Type B pancreatic cell (in vitro differentiated cells): ENCODE measurements around the gene RASGEF1B. TPM values are rescaled to one million over a fixed set of nuclear protein-coding genes. Genes with fewer than 3 reads are reported as not detected.

ENCODE experiments used
- DNase-seq: peaks from one replicate; pipeline ENCODE4 v3.0.0; 2021; ENCODE audit warnings: mixed read lengths; ENCODE audit not compliant: unreplicated experiment; ENCODE audit errors: extremely low spot score
- H3K27ac Mint-ChIP-seq: 2 replicates; pipeline ENCODE4 v1.8.0; 2021; ENCODE audit warnings: mild to moderate bottlenecking, mixed read lengths
- H3K27me3 Mint-ChIP-seq: 2 replicates; pipeline ENCODE4 v1.8.0; 2021; ENCODE audit warnings: mixed read lengths
- H3K36me3 Mint-ChIP-seq: 2 replicates; pipeline ENCODE4 v1.8.0; 2021; ENCODE audit warnings: mixed read lengths
- H3K4me1 Mint-ChIP-seq: one replicate; pipeline ENCODE4 v1.8.0; 2021; ENCODE audit warnings: mixed read lengths; ENCODE audit not compliant: unreplicated experiment
- H3K4me3 Mint-ChIP-seq: 2 replicates; pipeline ENCODE4 v1.8.0; 2021; ENCODE audit warnings: mild to moderate bottlenecking, mixed read lengths
- H3K9me3 Mint-ChIP-seq: 2 replicates; pipeline ENCODE4 v1.8.0; 2021; ENCODE audit warnings: mixed read lengths
- CTCF ChIP-seq: fragments of 200-600 bp; sonication (generic); conservative IDR thresholded peaks from 2 replicates; pipeline ENCODE4 v1.5.0; 2021; ENCODE audit warnings: antibody characterized with exemption, mild to moderate bottlenecking
- total RNA-seq: library from RNA; stranded (reverse); gene quantifications from 2 replicates; pipeline ENCODE4 v1.2.1, GENCODE V29; 2021; ENCODE audit warnings: low replicate concordance

Gene RASGEF1B
- total RNA-seq, 1 donor from 2014 or later: 11.0 TPM

GRCh38 chr4:81445196-81445595 is 26.5 kb downstream of the RASGEF1B start:
- peaks cover 55% of the 10 kb centered on the region for H3K36me3 Mint-ChIP-seq
- no peak overlapping the region for H3K4me3 Mint-ChIP-seq
- no peaks in the 10 kb centered on the region for H3K27me3 Mint-ChIP-seq
- H3K4me1 Mint-ChIP-seq: no peaks in the 10 kb centered on the region
- H3K27ac Mint-ChIP-seq: no peak overlapping the region
- no peak for TF ChIP-seq CTCF
- no peaks in the 10 kb centered on the region for H3K9me3 Mint-ChIP-seq
- no peak for DNase-seq

GRCh38 chr4:81442484-81443085 is 29.1 kb downstream of the RASGEF1B start:
- H3K4me3 Mint-ChIP-seq: no peak overlapping the region

GRCh38 chr4:81440949-81441348 is 30.8 kb downstream of the RASGEF1B start:
- Mint-ChIP-seq H3K27ac (no peak overlapping the region), H3K9me3 (no peaks in the 10 kb centered on the region), H3K4me3 (no peak overlapping the region), H3K4me1 (no peaks in the 10 kb centered on the region), H3K36me3 (peaks cover 48% of the 10 kb centered on the region), H3K27me3 (no peaks in the 10 kb centered on the region)
- TF ChIP-seq CTCF: no peak
- DNase-seq: no peak

More at GRCh38 chr4:81442484-81443085, 29.1 kb downstream of the RASGEF1B start:
- Mint-ChIP-seq H3K9me3 (no peaks in the 10 kb centered on the region), H3K36me3 (peaks cover 55% of the 10 kb centered on the region), H3K27ac (no peak overlapping the region), H3K4me1 (no peaks in the 10 kb centered on the region), H3K27me3 (no peaks in the 10 kb centered on the region)
- no peak for TF ChIP-seq CTCF
- no peak for DNase-seq

- H3K4me1 Mint-ChIP-seq: no peaks in the 10 kb centered on the region
- peaks cover 26% of the 10 kb centered on the region for H3K36me3 Mint-ChIP-seq
- no peak for TF ChIP-seq CTCF
- H3K9me3 Mint-ChIP-seq: no peaks in the 10 kb centered on the region
- DNase-seq: no peak
- no peak overlapping the region for H3K27ac Mint-ChIP-seq
- no peaks in the 10 kb centered on the region for H3K27me3 Mint-ChIP-seq
- no peak overlapping the region for H3K4me3 Mint-ChIP-seq
Observed at GRCh38 chr4:81436941-81437574, 34.6 kb downstream of the RASGEF1B start.

- DNase-seq: no peak
- H3K9me3 Mint-ChIP-seq: no peaks in the 10 kb centered on the region
- TF ChIP-seq CTCF: no peak
- peaks cover 28% of the 10 kb centered on the region for H3K36me3 Mint-ChIP-seq
- H3K27me3 Mint-ChIP-seq: no peaks in the 10 kb centered on the region
- no peak overlapping the region for H3K27ac Mint-ChIP-seq
- no peak overlapping the region for H3K4me3 Mint-ChIP-seq
- H3K4me1 Mint-ChIP-seq: no peaks in the 10 kb centered on the region
Observed at GRCh38 chr4:81436096-81436495, 35.6 kb downstream of the RASGEF1B start.
